Urothelium cell line (cell line): Measurements from ENCODE around the gene UBIAD1.

Source experiments
- DNase-seq: peaks from one replicate; pipeline ENCODE4 v3.0.0; 2011; ENCODE audit warnings: low spot score, mixed read lengths
- FAIRE-seq: peaks from 2 replicates; lab custom pipeline; 2011; peaks lifted over from hg19 to GRCh38; lab: Jason Lieb, UNC

The UBIAD1 gene

GRCh38 chr1:11337580-11338073 is 64.6 kb downstream of the UBIAD1 start:
- DNase-seq (peak; percentile 80), FAIRE-seq (no peak)
